ENCODE data around the gene NPDC1. TPM values are rescaled to one million over a fixed set of nuclear protein-coding genes. Genes with fewer than 3 reads are reported as not detected.

NPDC1 gene
- total and polyA plus RNA-seq, 3 experiments from 2014 or later: 24.6 to 38.4 (median 27.5) TPM

DNA sequence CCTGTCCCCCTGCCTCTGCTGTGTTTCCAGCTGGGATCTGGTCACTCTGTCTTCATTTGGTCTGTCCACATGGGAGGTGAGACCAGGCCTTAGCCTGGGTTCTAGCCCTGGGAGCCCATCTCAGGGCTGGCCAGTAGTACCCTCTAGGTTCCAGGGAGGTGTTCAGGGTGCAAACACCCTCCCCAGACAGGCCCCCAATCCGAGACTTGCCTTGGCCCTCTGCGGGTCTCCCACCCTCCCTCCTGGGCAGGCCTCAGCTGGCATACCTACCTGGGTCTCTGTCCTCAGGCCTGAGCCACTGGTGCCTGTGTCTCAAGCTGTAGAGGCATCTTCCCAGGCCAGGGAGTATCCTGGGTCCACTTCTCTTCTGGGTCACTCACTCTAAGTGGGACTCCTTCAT, 25.3 kb upstream of the NPDC1 start:
- H3K36me3 Mint-ChIP-seq: no peaks in the 10 kb centered on the region
- Histone ChIP-seq H3K9me3 (ENCODE audit: low read length) (no peaks in the 10 kb centered on the region), H3K36me3 (ENCODE audit: insufficient read depth, low read length) (no peaks in the 10 kb centered on the region), H3K4me3 (ENCODE audit: low read length) (peak overlapping the region; percentile 39), H3K4me1 (ENCODE audit: insufficient read depth, low read length) (peaks cover 14% of the 10 kb centered on the region), H3K27ac (ENCODE audit: low read depth, low read length) (peak overlapping the region; percentile 65), H3K27me3 (ENCODE audit: insufficient read depth, low read length, poor library complexity, severe bottlenecking) (no peaks in the 10 kb centered on the region)
- peaks cover 3 to 4% of the 10 kb centered on the region in 2 donors for H3K27me3 Mint-ChIP-seq
- H3K4me1 Mint-ChIP-seq: peaks cover 6 to 19% (median 12%) of the 10 kb centered on the region in 3 donors
- ChIA-PET POLR2A (interaction anchor here (1.1 to 3.1 kb wide), 3 partner anchors 15 to 170 kb away, joined by 3 to 29 read pairs (median 4); partner anchors contain the start of genes MAN1B1 and TUBB4B), CTCF (interaction anchor here (1.0 to 2.8 kb wide), 8 partner anchors 13 to 156 kb away, joined by 3 to 15 read pairs (median 6); partner anchors contain the start of genes MAN1B1 and RNF224)
- H3K9me3 Mint-ChIP-seq: no peaks in the 10 kb centered on the region
- H3K27ac Mint-ChIP-seq: peak overlapping the region in 4 of 8 donors; percentile 28 to 89 (median 75)
- no peak for DNase-seq
- H3K4me3 Mint-ChIP-seq: peak overlapping the region; percentile 66 to 88 (median 76)

DNA sequence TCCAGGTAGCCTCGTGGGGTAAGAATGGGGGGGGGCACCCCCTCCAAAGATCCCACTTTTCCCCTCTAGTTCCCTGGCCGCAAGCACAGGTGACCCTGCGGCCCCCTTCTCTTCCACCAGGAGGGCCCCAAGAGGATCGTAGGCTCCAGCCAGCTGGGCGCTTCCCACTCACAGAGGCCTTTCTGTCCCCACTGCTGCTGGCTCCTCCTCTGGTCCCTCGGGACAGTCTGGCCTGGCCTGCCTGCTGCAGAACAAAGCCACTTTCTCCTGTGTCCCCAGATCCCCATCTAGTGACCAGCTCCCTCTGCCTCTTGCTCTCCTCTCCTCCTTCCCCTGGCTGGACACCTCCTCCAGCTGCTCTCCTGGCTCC, 24.9 kb upstream of the NPDC1 start:
- Histone ChIP-seq H3K4me1 (ENCODE audit: insufficient read depth, low read length) (peaks cover 14% of the 10 kb centered on the region), H3K9me3 (ENCODE audit: low read length) (no peaks in the 10 kb centered on the region), H3K4me3 (ENCODE audit: low read length) (peak overlapping the region; percentile 39), H3K27ac (ENCODE audit: low read depth, low read length) (peak overlapping the region; percentile 65), H3K27me3 (ENCODE audit: insufficient read depth, low read length, poor library complexity, severe bottlenecking) (no peaks in the 10 kb centered on the region), H3K36me3 (ENCODE audit: insufficient read depth, low read length) (no peaks in the 10 kb centered on the region)
- Mint-ChIP-seq H3K4me1 (peaks cover 6 to 19% (median 12%) of the 10 kb centered on the region in 3 donors), H3K4me3 (peak overlapping the region; percentile 66 to 88 (median 77)), H3K27me3 (peaks cover 3 to 4% of the 10 kb centered on the region in 2 donors), H3K36me3 (no peaks in the 10 kb centered on the region), H3K9me3 (no peaks in the 10 kb centered on the region), H3K27ac (peak overlapping the region in 6 of 8 donors; percentile 43 to 89 (median 75))
- no peak for DNase-seq
- ChIA-PET CTCF (interaction anchor here (0.7 to 8.6 kb wide), 10 partner anchors 8 to 57 kb away, joined by 3 to 87 read pairs (median 8); partner anchors contain the start of genes MAN1B1 and NPDC1), POLR2A (interaction anchor here (0.6 to 3.1 kb wide), 5 partner anchors 15 to 221 kb away, joined by 3 to 29 read pairs (median 4); partner anchors contain the start of genes MAN1B1 and TUBB4B)

DNA sequence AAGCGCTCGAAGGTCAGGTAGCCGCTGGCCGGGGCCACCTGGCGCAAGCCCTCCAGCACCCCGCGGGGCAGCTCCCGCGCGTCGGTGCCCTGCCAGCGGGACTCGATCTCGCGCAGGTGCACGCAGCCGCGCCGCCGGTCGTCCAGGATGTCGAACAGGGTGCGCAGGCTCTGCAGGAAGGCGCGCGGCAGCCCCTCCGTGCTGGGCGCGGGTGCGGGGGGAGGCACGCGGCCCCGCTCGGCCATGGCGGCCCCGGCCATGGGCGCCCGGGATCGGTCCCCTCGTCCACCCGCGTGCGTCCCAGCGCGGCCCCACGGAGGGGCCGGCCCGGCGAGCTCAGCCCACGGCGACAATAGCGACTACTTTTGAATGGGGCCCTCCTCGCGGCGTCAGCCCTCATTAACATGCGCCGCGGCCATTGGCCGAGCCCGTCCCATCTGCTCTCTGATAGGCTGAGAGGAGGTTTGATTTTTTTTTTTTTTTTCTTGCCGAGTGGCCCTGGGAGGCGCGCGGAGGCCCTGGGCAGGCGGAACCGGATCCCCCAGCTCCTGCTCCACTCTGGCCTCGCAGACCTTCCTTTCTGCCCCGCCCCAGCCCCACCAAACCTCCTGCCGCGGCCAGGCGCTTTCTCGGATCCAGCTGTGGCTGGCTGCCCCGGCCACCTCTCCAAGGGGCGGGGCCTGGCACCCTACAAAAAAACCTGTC, 24.4 kb upstream of the NPDC1 start, which contains the start of gene SAPCD2:
TSS of gene SAPCD2 (minus strand) at position 357 of the 705 bp plus-strand sequence. CDS start at position 260, 97 bp downstream.
- peak within 1 kb of the TSS; percentile 39 for H3K4me3 ChIP-seq (ENCODE audit: low read length)
- H3K27me3 Mint-ChIP-seq: peaks cover 3 to 4% of the 10 kb centered on the region in 2 donors
- H3K36me3 ChIP-seq (ENCODE audit: insufficient read depth, low read length): no peaks in the 10 kb centered on the region
- H3K27ac Mint-ChIP-seq: peak within 1 kb of the TSS in 6 of 8 donors; percentile 43 to 89 (median 75)
- peaks cover 6 to 19% (median 12%) of the 10 kb centered on the region in 3 donors for H3K4me1 Mint-ChIP-seq
- no peaks in the 10 kb centered on the region for H3K9me3 Mint-ChIP-seq
- H3K4me3 Mint-ChIP-seq: peak within 1 kb of the TSS; percentile 66 to 88 (median 77)
- H3K4me1 ChIP-seq (ENCODE audit: insufficient read depth, low read length): peaks cover 14% of the 10 kb centered on the region
- peak within 1 kb of the TSS; percentile 65 for H3K27ac ChIP-seq (ENCODE audit: low read depth, low read length)
- no peaks in the 10 kb centered on the region for H3K9me3 ChIP-seq (ENCODE audit: low read length)
- H3K36me3 Mint-ChIP-seq: no peaks in the 10 kb centered on the region
- H3K27me3 ChIP-seq (ENCODE audit: insufficient read depth, low read length, poor library complexity, severe bottlenecking): no peaks in the 10 kb centered on the region
- POLR2A ChIA-PET: interaction anchor here (0.6 to 3.1 kb wide), 10 partner anchors 16 to 263 kb away, joined by 3 to 29 read pairs (median 4); partner anchors contain the start of genes MAN1B1, RABL6 and TUBB4B
- peak; percentile 80 to 91 (median 85) for DNase-seq
- CTCF ChIA-PET: interaction anchor here (0.7 to 8.6 kb wide), 13 partner anchors 9 to 282 kb away, joined by 3 to 87 read pairs (median 6); partner anchors contain the start of genes MAN1B1 and NPDC1

DNA sequence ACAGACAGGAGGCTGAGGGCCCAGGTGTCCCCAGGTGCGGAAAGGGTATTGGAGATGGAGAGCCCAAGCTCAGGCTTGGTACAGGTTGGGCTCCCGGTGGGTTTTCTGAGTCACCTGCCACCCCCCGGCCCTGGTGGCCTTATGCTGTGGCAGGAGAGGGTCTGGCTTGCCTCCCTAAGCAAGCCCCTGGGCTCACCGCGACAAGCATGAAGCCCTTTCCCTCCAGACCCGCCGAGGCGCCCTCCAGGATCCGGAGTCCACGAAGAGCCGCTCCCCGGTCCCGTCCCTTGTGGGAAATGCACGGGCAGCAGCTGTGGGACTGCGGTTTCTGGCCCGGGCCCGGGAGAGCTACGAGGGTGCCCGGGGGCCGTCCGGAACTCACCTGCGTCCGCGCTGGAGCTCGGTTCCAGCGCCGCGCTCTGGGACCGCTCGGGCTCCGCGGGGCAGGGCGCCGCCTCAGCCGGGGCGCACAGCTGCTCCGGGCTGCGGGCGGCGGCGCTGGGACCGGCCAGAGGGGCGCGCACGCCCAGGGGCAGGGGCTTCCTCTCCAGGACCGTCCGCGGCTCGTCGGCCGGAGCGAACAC, 23.6 kb upstream of the NPDC1 start:
- no peaks in the 10 kb centered on the region for H3K36me3 Mint-ChIP-seq
- no peak for DNase-seq

DNA sequence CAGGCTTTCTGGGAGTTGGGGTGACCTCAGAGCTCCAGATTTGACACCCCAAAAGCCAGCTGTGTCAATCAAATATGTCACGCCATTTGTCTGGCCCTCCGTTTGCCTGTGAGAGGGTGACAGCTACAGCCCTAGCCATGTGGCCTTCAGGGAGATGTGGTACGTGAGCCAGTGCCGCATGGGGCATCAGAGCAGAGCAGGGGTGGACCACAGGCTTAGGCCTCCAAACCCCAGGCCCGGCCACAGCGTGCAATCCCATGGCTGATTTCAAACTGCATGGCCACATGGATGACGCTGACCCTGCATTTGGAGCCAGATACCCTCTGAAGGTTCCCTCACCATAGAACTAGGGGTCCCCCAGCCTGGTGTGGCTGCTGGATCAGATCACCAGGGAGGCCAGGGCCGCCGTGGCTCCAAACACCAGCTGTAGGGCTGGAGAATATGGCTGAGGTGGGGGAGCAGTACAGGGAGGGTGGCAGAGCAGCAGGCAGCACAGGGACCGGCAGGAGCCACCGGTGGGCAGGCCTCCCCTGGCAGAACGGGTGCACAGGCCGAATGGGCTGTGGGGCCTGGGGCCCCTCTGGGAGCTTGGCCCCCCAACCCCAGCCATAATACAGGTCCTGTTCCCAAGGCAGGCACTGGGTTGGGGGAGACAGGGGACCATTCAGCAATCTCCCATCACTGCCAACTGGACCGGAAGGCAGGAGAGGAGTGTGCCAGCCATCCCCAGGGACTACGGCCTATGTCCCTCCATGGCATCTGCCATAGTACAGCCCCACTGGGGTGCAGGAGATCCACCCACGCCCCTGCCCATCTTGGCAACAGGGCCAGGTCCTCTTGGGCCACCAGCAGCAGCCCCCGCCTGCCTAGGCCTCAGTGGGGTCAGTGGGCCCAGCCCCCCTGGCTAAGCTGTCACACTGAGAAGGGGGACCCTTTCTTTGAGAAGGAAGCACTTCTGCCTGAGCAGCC, 22.8 kb upstream of the NPDC1 start:
- Mint-ChIP-seq H3K27ac (no peak overlapping the region), H3K9me3 (no peaks in the 10 kb centered on the region), H3K4me1 (peaks cover 6 to 22% (median 14%) of the 10 kb centered on the region in 3 donors), H3K4me3 (peak overlapping the region in 3 of 7 donors; percentile 23 to 53 (median 39)), H3K27me3 (peaks cover 3 to 4% of the 10 kb centered on the region in 2 donors), H3K36me3 (no peaks in the 10 kb centered on the region)
- no peaks in the 10 kb centered on the region for H3K9me3 ChIP-seq (ENCODE audit: low read length)
- DNase-seq: no peak
- CTCF ChIA-PET: interaction anchor here (0.7 to 8.6 kb wide), 19 partner anchors 8 to 291 kb away, joined by 3 to 87 read pairs (median 9); partner anchors contain the start of genes ABCA2, CLIC3, FUT7 and MAN1B1
- no peaks in the 10 kb centered on the region for H3K27me3 ChIP-seq (ENCODE audit: insufficient read depth, low read length, poor library complexity, severe bottlenecking)
- no peak overlapping the region for H3K27ac ChIP-seq (ENCODE audit: low read depth, low read length)
- H3K4me3 ChIP-seq (ENCODE audit: low read length): no peak overlapping the region
- H3K36me3 ChIP-seq (ENCODE audit: insufficient read depth, low read length): no peaks in the 10 kb centered on the region
- peaks cover 14% of the 10 kb centered on the region for H3K4me1 ChIP-seq (ENCODE audit: insufficient read depth, low read length)
- POLR2A ChIA-PET: interaction anchor here (1.0 to 3.1 kb wide), 2 partner anchors 17 to 18 kb away, joined by 3 to 29 read pairs; partner anchors contain the start of gene MAN1B1

More for the DNA sequence above, 23.6 kb upstream of the NPDC1 start:
- POLR2A ChIA-PET: interaction anchor here (0.6 to 3.1 kb wide), 8 partner anchors 16 to 262 kb away, joined by 3 to 29 read pairs (median 4); partner anchors contain the start of genes MAN1B1, RABL6 and TUBB4B
- CTCF ChIA-PET: interaction anchor here (1.1 to 8.6 kb wide), 11 partner anchors 9 to 281 kb away, joined by 3 to 87 read pairs (median 10); partner anchors contain the start of genes MAN1B1 and NPDC1
- Histone ChIP-seq H3K9me3 (ENCODE audit: low read length) (no peaks in the 10 kb centered on the region), H3K36me3 (ENCODE audit: insufficient read depth, low read length) (no peaks in the 10 kb centered on the region), H3K27me3 (ENCODE audit: insufficient read depth, low read length, poor library complexity, severe bottlenecking) (no peaks in the 10 kb centered on the region), H3K4me1 (ENCODE audit: insufficient read depth, low read length) (peaks cover 14% of the 10 kb centered on the region), H3K27ac (ENCODE audit: low read depth, low read length) (no peak overlapping the region), H3K4me3 (ENCODE audit: low read length) (no peak overlapping the region)
- H3K4me1 Mint-ChIP-seq: peaks cover 6 to 19% (median 12%) of the 10 kb centered on the region in 3 donors
- peaks cover 3 to 4% of the 10 kb centered on the region in 2 donors for H3K27me3 Mint-ChIP-seq
- H3K9me3 Mint-ChIP-seq: no peaks in the 10 kb centered on the region
- H3K4me3 Mint-ChIP-seq: peak overlapping the region in 3 of 7 donors; percentile 23 to 53 (median 39)
- H3K27ac Mint-ChIP-seq: no peak overlapping the region

DNA sequence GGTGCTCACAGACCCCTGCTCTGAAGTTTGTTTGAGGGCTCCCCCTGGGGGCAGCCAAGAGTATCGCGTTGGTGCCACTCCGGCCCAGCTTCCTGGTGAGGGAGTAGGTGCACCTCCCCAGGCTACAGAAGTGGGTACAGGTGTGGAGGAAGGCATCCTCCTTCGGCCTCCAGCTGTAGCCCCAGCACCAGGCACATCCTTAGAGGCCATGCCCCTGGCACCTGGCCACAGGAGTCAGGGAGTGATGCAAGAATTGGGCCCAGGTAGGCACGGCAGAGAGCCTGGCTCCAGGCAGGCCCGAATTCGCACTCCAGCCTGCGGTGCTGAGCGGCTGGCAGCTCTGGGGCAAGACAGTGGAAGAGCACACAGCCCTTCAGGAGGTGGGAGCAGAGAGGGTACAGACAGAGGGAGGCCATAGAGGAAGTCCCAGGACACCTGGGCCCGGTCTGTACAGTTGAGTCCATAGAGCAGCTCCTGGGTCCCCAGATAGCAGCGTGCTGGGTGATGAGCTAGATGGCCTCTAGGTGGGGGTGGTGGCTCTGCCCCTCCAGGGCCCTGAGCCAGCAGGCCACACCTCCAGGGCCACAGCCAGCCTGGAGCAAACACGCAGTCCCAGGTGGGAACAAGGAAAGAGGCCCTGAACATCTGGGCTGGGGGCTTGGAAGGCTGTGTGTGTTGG, 22.0 kb upstream of the NPDC1 start:
- DNase-seq: peak; percentile 77 to 89 (median 85)
- no peaks in the 10 kb centered on the region for H3K36me3 ChIP-seq (ENCODE audit: insufficient read depth, low read length)
- no peaks in the 10 kb centered on the region for H3K27me3 ChIP-seq (ENCODE audit: insufficient read depth, low read length, poor library complexity, severe bottlenecking)
- no peak overlapping the region for H3K27ac ChIP-seq (ENCODE audit: low read depth, low read length)
- H3K4me3 ChIP-seq (ENCODE audit: low read length): no peak overlapping the region
- Mint-ChIP-seq H3K4me1 (peaks cover 6 to 22% (median 14%) of the 10 kb centered on the region in 3 donors), H3K4me3 (peak overlapping the region; percentile 5 to 78 (median 57)), H3K27ac (peak overlapping the region in 5 of 8 donors; percentile 45 to 68 (median 51)), H3K36me3 (no peaks in the 10 kb centered on the region), H3K27me3 (peaks cover 3 to 4% of the 10 kb centered on the region in 2 donors), H3K9me3 (no peaks in the 10 kb centered on the region)
- H3K4me1 ChIP-seq (ENCODE audit: insufficient read depth, low read length): peaks cover 14% of the 10 kb centered on the region
- ChIA-PET POLR2A (interaction anchor here (0.7 to 1.3 kb wide), 3 partner anchors 19 to 278 kb away, joined by 3 read pairs; partner anchors contain the start of gene MAN1B1), CTCF (interaction anchor here (0.6 to 8.6 kb wide), 30 partner anchors 9 to 354 kb away, joined by 3 to 87 read pairs (median 4); partner anchors contain the start of genes ABCA2, CLIC3, FUT7 and MAN1B1)
- H3K9me3 ChIP-seq (ENCODE audit: low read length): no peaks in the 10 kb centered on the region
